GM23248 (cell line): ENCODE data around the gene BLACAT1. TPM values are rescaled to one million over a fixed set of nuclear protein-coding genes. Genes with fewer than 3 reads are reported as not detected.

Experiments used
- DNase-seq: peaks from one replicate; pipeline ENCODE4 v3.0.0-alpha.2; 2015
- H2AFZ ChIP-seq: fragments of 200-600 bp; sonication (generic); 2 replicates; pipeline ENCODE4 v1.6.1; 2016; ENCODE audit warnings: antibody characterized with exemption
- H3F3A ChIP-seq: fragments of 200-600 bp; sonication (generic); 2 replicates; pipeline ENCODE4 v1.6.1; 2016; ENCODE audit warnings: mild to moderate bottlenecking, antibody characterized with exemption, mixed run types; ENCODE audit not compliant: insufficient read depth
- H3K27ac ChIP-seq: fragments of 200-600 bp; sonication (generic); 2 replicates; pipeline ENCODE4 v1.5.1; 2016; ENCODE audit warnings: mild to moderate bottlenecking
- H3K27me3 ChIP-seq: fragments of 200-600 bp; sonication (generic); replicated peaks from 2 replicates; pipeline ENCODE4 v1.6.1; 2016; ENCODE audit warnings: mild to moderate bottlenecking; ENCODE audit not compliant: insufficient read depth
- H3K36me3 ChIP-seq: fragments of 200-600 bp; sonication (generic); 2 replicates; pipeline ENCODE4 v1.6.1; 2016; ENCODE audit warnings: low read depth, mild to moderate bottlenecking
- H3K4me1 ChIP-seq: fragments of 200-600 bp; sonication (generic); 2 replicates; pipeline ENCODE4 v1.6.1; 2016; ENCODE audit warnings: mild to moderate bottlenecking; ENCODE audit not compliant: insufficient read depth
- H3K4me2 ChIP-seq: fragments of 200-600 bp; sonication (generic); one replicate; pipeline ENCODE4 v1.6.1; 2016; ENCODE audit warnings: mild to moderate bottlenecking; ENCODE audit not compliant: unreplicated experiment
- H3K4me3 ChIP-seq: fragments of 200-600 bp; sonication (generic); 2 replicates; pipeline ENCODE4 v1.5.1; 2016; ENCODE audit warnings: mild to moderate bottlenecking
- H3K79me2 ChIP-seq: fragments of 200-600 bp; sonication (generic); 2 replicates; pipeline ENCODE4 v1.6.1; 2016; ENCODE audit warnings: mild to moderate bottlenecking; ENCODE audit not compliant: insufficient read depth
- H3K9ac ChIP-seq: fragments of 200-600 bp; sonication (generic); 2 replicates; pipeline ENCODE4 v1.6.1; 2016; ENCODE audit warnings: mild to moderate bottlenecking
- H3K9me2 ChIP-seq: fragments of 200-600 bp; sonication (generic); 2 replicates; pipeline ENCODE4 v1.6.1; 2016; ENCODE audit warnings: mixed run types, mild to moderate bottlenecking, moderate library complexity; ENCODE audit not compliant: insufficient read depth
- H3K9me3 ChIP-seq: fragments of 200-600 bp; sonication (generic); one replicate; pipeline ENCODE4 v1.6.1; 2017; ENCODE audit warnings: low read depth
- H4K20me1 ChIP-seq: fragments of 200-600 bp; sonication (generic); 2 replicates; pipeline ENCODE4 v1.6.0; 2016; ENCODE audit not compliant: insufficient read depth
- EZH2 ChIP-seq: fragments of 200-600 bp; sonication (generic); IDR thresholded peaks from 2 replicates; pipeline ENCODE4 v1.6.1; 2018; ENCODE audit warnings: antibody characterized with exemption, mild to moderate bottlenecking; ENCODE audit not compliant: insufficient read depth, poor library complexity, severe bottlenecking
- EZH2phosphoT487 ChIP-seq: fragments of 200-600 bp; sonication (generic); IDR thresholded peaks from 2 replicates; pipeline ENCODE4 v1.6.1; 2018; ENCODE audit warnings: antibody characterized with exemption, moderate library complexity, mild to moderate bottlenecking, low read depth; ENCODE audit not compliant: insufficient read depth
- WGBS, 2 experiments: methylation state at CpG; one replicate each; pipeline ENCODE4 v1.1.6; 2015 to 2017; ENCODE audit warnings: low lambda C conversion rate in 2 of 2, low coverage in 1 of 2; ENCODE audit errors: missing lambda C conversion rate in 2 of 2; 5-methylcytosine and 5-hydroxymethylcytosine counted together
- in situ Hi-C: fragments of 300-500 bp; cut with MboI; formaldehyde crosslinking; loops from 2 replicates; pipeline ENCODE4 v1.15.0; 2020
- polyA plus RNA-seq: library from polyadenylated mRNA; unstranded; fragments of >200 nt; fragmentation: Nextera tagmentation; extraction: Ambion mirVana; gene quantifications from 2 replicates; pipeline ENCODE4 v1.2.1, GENCODE V29; 2016
- total RNA-seq: library from RNA; depleted of rRNA; stranded (reverse); fragments of >200 nt; shearing (Covaris generic); gene quantifications from 2 replicates; pipeline ENCODE4 v1.2.3, GENCODE V29; 2014

BLACAT1 gene
- total and polyA plus RNA-seq, 2 experiments from 2014 or later: not detected

GRCh38 chr1:205474571-205474970, 18.7 kb upstream of the BLACAT1 start:
- no peak for TF ChIP-seq EZH2phosphoT487
- TF ChIP-seq EZH2: no peak
- Histone ChIP-seq H3K36me3 (no peaks in the 10 kb centered on the region), H3K79me2 (no peaks in the 10 kb centered on the region), H4K20me1 (no peaks in the 10 kb centered on the region), H3K9ac (no peak overlapping the region), H3K4me3 (no peak overlapping the region), H3K9me2 (no peaks in the 10 kb centered on the region), H3F3A (no peaks in the 10 kb centered on the region), H3K9me3 (no peaks in the 10 kb centered on the region), H3K27me3 (peaks cover 56% of the 10 kb centered on the region), H3K27ac (no peak overlapping the region), H3K4me2 (no peak overlapping the region), H3K4me1 (no peaks in the 10 kb centered on the region), H2AFZ (no peak overlapping the region)
- 65 to 68% methylated on average over 3 of the region's 3 CpGs for WGBS, 2 experiments
- no peak for DNase-seq
- in situ Hi-C loops: no loop called here

GRCh38 chr1:205473966-205474365, 18.1 kb upstream of the BLACAT1 start:
- no peaks in the 10 kb centered on the region for H3K9me2 ChIP-seq
- H3K9ac ChIP-seq: no peak overlapping the region
- H3K4me2 ChIP-seq: no peak overlapping the region
- H3K9me3 ChIP-seq: no peaks in the 10 kb centered on the region
- no peaks in the 10 kb centered on the region for H3F3A ChIP-seq
- H3K36me3 ChIP-seq: no peaks in the 10 kb centered on the region
- no peak overlapping the region for H2AFZ ChIP-seq
- WGBS, 2 experiments: 55 to 56% methylated on average over 7 of the region's 7 CpGs
- H3K79me2 ChIP-seq: no peaks in the 10 kb centered on the region
- DNase-seq: no peak
- H3K27me3 ChIP-seq: peaks cover 62% of the 10 kb centered on the region
- no peaks in the 10 kb centered on the region for H3K4me1 ChIP-seq
- in situ Hi-C loops: no loop called here
- H3K27ac ChIP-seq: no peak overlapping the region
- no peaks in the 10 kb centered on the region for H4K20me1 ChIP-seq
- H3K4me3 ChIP-seq: no peak overlapping the region
- TF ChIP-seq EZH2: no peak

GRCh38 chr1:205473475-205473874, 17.6 kb upstream of the BLACAT1 start:
- Histone ChIP-seq H2AFZ (no peak overlapping the region), H4K20me1 (no peaks in the 10 kb centered on the region), H3K9me3 (no peaks in the 10 kb centered on the region), H3K9me2 (no peaks in the 10 kb centered on the region), H3K4me3 (no peak overlapping the region), H3K4me1 (no peaks in the 10 kb centered on the region), H3K27me3 (peaks cover 59% of the 10 kb centered on the region), H3K36me3 (no peaks in the 10 kb centered on the region), H3F3A (no peaks in the 10 kb centered on the region), H3K27ac (no peak overlapping the region), H3K79me2 (no peaks in the 10 kb centered on the region), H3K4me2 (no peak overlapping the region), H3K9ac (no peak overlapping the region)
- in situ Hi-C loops: no loop called here
- 1 to 5% methylated on average over 4 of the region's 4 CpGs for WGBS, 2 experiments
- DNase-seq: no peak
- no peak for TF ChIP-seq EZH2phosphoT487

DNA sequence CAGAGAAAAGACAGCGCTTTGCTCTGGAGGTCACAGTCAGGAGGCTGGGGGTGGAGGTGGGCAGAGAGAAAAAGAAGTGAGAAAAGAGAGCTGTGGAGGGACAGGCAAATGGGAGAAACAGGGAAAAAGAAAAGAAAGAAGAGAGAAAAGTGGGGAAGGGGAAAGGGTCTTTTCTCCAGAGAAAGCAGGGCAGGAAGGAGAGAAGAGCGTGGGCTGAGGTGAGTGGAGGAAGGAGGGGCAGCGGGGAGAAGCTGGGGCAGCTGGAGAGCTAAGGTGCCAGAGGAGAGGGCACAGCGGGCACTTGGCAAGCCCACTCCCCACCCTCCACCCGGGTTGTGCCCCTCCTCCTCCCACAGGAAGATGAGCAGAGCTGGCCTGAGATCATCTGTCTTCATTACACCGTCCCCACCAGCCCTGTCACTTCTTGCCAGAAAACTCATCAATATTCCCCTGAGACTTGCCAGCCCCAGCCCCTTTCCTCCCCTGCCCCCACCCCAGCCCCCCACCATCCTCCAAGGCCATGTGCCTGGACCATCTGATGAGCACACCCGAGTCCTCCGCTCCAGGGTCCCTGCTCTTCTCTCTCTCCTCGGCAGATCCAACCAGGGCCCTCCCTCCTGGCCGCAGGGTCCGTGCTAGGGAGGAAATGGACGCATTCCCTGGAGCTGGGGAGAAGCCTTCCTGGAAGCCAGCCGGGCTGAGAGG, 17.0 kb upstream of the BLACAT1 start:
- H3K4me3 ChIP-seq: no peak overlapping the region
- no peak overlapping the region for H2AFZ ChIP-seq
- no peaks in the 10 kb centered on the region for H4K20me1 ChIP-seq
- H3K9me2 ChIP-seq: no peaks in the 10 kb centered on the region
- peaks cover 60% of the 10 kb centered on the region for H3K27me3 ChIP-seq
- no peaks in the 10 kb centered on the region for H3K9me3 ChIP-seq
- no peak overlapping the region for H3K4me2 ChIP-seq
- H3K79me2 ChIP-seq: no peaks in the 10 kb centered on the region
- no peak overlapping the region for H3K9ac ChIP-seq
- H3K4me1 ChIP-seq: no peaks in the 10 kb centered on the region
- H3K27ac ChIP-seq: no peak overlapping the region
- no peak for DNase-seq
- in situ Hi-C loops: no loop called here
- no peaks in the 10 kb centered on the region for H3F3A ChIP-seq
- WGBS, 2 experiments: 7 to 15% methylated on average over 8 to 13 of the region's 13 CpGs
- TF ChIP-seq EZH2: no peak
- no peak for TF ChIP-seq EZH2phosphoT487
- no peaks in the 10 kb centered on the region for H3K36me3 ChIP-seq

DNA sequence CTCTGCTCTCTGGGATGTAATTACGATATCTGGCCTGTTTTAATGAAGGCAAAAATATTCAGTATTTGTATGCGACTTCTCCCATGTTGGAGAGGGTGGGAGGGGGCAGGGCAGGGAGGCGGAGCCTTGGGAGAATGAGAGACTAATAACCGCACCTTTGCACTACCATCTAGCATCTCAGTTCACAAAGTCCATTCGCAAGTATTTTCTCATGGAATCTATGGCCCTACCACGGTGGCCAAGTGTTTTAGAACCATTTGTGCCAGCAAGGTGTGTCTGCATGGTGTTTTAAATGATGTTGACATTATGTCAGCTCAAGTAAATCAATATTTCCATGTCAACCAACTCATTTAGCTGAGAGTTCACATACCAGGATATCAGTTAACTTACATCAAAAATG, 14.3 kb upstream of the BLACAT1 start:
- no peaks in the 10 kb centered on the region for H3K9me3 ChIP-seq
- H3K4me2 ChIP-seq: no peak overlapping the region
- peaks cover 71% of the 10 kb centered on the region for H3K27me3 ChIP-seq
- H3K36me3 ChIP-seq: no peaks in the 10 kb centered on the region
- 38 to 41% methylated on average over 6 of the region's 6 CpGs for WGBS, 2 experiments
- H3K79me2 ChIP-seq: no peaks in the 10 kb centered on the region
- no peaks in the 10 kb centered on the region for H4K20me1 ChIP-seq
- in situ Hi-C loops: no loop called here
- no peak overlapping the region for H3K9ac ChIP-seq
- DNase-seq: no peak
- TF ChIP-seq EZH2 (no peak), EZH2phosphoT487 (no peak)
- no peak overlapping the region for H2AFZ ChIP-seq
- no peaks in the 10 kb centered on the region for H3K4me1 ChIP-seq
- no peak overlapping the region for H3K27ac ChIP-seq
- H3F3A ChIP-seq: no peaks in the 10 kb centered on the region
- H3K9me2 ChIP-seq: no peaks in the 10 kb centered on the region
- H3K4me3 ChIP-seq: no peak overlapping the region
